T-helper 2 cell treated with Interferon-gamma antibody and Interleukin-4, amounts not matched to agents 100 ng/mL and 5 ng/mL, for 36 hours (primary cell): ENCODE data around the gene SPANXD. TPM values are rescaled to one million over a fixed set of nuclear protein-coding genes. Genes with fewer than 3 reads are reported as not detected.
"Not testable (repeated sequence)": the region's sequence is repeated elsewhere in the genome, so short reads cannot be mapped to it uniquely, and the experiment has no call there.

Experiments
- intact Hi-C: fragments of 100-400 bp; cut with micrococcal nuclease; formaldehyde crosslinking; loops from one replicate; pipeline ENCODE4 v1.15.1; 2023
- total RNA-seq: library from RNA; stranded (reverse); gene quantifications from 2 replicates; pipeline ENCODE4 v1.2.3, GENCODE V29; 2022

SPANXD gene, protein sequence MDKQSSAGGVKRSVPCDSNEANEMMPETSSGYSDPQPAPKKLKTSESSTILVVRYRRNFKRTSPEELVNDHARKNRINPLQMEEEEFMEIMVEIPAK
- total RNA-seq, result not detected in 2 replicates

DNA sequence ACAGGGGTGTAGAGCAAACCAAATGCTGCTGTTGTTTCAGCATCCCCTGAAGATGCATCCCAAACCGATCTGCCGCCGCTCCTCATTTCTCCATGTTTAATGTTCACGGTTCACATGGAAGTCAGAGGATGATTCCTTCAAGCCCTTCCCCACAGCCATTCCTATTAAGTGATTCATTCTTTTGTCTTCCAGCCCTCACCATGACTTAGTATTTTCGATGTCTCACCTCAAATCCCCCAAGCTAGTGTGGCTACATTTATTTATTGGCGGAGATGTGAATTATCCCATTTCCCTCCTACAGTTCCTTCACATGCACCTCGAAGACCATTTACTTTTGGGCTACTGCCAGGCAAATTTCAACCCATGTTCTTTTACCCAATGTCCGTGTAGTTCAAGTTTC, at the start of gene SPANXD:
Gene SPANXD, minus strand, starts transcription at position 101 of the 400 bp plus-strand sequence. CDS start 334 bp downstream, outside the sequence.
- intact Hi-C loops, result not testable (repeated sequence)

DNA sequence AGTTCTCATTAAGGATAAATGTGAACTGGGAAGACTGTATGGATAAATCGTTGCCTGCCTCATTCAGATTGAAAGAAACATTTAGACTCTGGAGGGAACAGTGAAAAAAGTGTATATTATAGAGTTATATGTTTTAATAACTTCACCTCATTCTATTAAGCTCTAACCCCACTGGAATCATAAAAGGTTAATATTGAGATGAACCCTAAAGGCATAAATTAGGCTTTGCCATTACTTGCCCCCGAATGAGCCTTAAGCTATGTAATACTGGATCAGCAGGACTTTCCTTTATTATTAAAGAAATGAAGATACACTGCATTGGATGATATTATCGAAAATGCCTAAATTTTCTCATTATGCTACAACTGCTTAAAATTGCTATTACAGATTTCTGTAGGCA, 44.1 kb upstream of the SPANXD start:
- intact Hi-C loops, result no loop called here

DNA sequence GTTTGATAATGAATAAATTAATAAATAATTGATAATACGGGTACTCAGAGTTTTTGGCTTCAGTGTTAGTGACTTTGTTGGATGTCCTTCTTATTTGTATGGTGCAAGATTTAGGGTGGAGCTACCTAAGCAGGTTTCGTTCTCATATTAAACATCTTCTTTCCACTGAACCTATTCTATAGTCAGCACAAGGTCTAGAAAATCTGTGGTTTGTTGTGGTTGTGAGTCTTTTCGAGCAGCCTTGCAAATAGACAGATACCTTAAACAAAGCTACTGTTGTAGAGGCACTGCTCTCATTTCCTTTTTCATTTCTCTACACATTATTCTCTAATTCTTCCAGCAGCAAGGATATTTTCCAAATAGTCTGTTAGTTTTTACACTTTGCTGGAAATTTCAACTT, 38.1 kb upstream of the SPANXD start:
- intact Hi-C loops, result no loop called here

DNA sequence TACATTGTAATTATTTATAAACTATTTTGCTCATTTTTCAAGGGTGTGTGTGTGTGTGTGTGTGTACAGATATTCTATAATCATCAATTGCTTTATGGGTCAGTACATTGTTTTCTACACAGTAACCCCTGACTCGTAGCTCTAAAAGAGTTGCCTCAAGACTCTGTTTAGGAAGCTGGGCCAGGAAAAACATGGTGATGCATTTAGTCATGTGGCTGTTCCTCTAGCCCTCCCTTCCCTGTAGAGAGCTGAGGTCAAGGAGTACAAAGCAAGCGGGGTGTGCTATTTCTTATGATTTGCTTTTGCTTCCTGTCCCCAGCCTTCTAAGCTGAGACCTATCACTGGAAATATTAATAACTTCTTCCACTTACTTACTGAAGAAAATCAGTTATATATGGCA, 34.8 kb upstream of the SPANXD start:
- intact Hi-C loops, result no loop called here

DNA sequence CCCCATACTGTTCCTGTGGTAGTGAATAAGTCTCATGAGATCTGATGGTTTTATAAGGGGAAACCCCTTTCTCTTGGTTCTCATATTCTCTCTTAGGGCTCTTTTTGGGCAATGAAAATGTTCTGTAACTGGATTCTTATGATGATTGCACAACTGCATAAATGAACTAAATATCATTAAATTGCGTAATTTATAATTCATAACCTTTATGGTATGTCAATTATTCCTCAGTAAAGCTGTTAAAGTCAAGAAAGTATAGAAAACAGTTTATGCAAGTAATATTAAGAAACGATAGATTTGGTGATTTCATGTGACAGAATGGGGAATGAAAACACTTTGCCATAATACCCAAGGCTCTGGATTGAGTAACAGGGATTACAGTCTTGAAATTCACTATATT, 33.5 kb upstream of the SPANXD start:
- intact Hi-C loops, result no loop called here

DNA sequence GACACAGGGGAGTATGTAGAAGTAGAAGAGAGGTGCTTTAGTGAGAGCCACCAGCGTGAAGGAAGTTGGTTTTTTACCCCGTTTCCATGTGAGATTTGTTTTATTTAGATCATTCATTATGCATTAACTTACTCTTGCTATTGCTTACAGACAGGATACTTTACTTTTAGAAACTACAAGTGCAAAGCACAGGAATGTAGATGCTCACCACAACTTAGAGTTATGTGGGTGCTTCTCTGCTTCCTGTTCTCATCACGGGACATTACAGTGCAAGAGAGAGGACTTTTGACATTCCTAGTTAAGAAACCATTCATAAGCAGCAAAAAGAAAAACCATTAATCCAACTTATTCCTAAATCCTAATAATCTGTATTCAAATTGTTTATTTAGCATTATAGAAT, 25.6 kb upstream of the SPANXD start:
- intact Hi-C loops, result no loop called here

DNA sequence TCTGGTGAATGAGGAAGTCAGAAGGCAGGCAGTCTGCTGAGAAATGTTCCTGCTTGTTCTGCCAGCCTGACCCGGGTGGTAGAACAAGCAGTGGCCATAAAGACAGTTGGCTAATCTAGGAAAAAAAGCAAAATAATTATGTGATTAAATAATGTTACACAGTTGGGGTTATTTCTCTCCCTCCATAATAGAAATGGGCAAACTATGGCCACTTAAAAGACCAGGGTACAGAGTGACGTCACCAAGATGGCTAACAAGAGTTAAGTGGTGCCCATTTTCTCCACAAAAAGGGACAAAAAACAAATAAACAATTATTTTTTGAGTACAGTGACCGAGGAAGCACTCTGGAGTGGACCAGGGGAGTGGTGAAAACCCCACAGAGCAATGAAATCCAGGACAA, 16.1 kb upstream of the SPANXD start:
- intact Hi-C loops, result no loop called here

DNA sequence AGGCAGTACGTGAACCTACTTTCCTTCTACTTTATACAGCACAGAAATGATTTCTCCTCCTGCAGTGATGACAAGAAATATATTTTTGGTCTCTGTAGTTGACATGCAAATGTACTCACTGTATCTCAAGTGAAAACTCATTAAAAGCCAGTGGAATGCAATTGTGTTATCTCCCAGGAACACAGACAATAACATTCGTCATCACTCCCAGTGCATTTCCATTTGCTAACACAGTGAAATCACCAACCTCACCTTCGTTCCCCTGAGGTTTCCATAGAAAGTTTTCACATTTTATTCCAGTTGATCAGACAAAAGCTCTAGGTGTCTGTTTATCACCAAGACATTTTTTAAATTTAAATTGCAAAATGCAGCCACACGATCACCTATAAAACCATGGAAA, 2.5 kb upstream of the SPANXD start:
- intact Hi-C loops, result no loop called here

DNA sequence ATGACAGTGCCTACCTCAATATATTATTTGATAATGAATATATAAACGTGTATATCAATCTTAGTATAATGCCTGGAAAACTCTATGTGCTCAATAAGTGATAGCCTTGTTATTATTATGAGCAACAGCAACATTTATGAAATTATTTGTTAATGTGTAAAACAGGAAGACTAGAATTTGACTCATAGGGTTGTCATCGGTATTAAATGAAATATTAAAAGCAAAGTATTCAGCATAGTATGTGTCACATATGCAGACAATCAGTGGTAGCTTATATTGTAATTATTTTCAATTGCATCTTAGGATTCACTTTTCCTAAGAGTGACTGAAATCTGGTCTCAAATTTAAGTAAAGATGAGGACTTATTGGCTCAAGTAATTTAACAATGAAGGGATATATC, 24.6 kb downstream of the SPANXD start:
- intact Hi-C loops, result no loop called here

DNA sequence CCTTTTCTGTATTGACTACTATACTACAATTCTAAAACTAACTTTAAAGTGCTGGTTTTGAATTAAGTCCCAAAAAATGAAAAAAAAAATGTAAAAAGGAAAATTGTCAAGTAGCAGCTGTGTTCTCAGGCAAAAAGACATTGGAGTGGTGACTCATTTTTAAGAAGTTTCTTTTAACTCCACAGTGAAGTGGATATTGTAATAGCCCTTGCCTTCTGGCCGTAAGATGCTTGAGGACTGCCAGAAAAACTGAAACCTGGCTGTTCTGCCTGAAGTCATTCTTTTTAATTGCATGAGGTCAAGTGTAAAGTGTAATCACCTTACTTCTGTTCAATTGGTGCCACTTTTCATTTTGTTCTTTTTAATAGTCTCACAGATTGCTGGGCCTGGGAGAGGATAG, 28.9 kb downstream of the SPANXD start:
- intact Hi-C loops, result no loop called here

DNA sequence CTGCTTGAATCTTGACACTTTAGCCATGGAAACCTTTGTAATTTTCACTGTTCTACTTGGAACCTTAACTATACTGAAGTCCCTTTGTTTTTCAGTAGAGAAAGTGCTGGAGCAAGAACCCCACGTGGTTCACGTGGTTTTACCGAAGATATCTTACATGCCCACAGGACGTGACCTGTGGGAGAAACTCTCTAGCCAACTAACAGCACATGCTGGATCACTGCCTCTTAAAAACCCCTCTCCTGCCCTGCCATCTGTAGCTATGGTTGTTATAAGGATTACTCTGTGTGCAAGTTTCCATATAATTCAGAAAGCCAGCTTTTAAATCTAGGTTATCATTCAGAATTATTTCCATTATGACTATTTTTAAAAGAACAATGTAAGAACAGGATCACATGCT, 30.2 kb downstream of the SPANXD start:
- intact Hi-C loops, result no loop called here

DNA sequence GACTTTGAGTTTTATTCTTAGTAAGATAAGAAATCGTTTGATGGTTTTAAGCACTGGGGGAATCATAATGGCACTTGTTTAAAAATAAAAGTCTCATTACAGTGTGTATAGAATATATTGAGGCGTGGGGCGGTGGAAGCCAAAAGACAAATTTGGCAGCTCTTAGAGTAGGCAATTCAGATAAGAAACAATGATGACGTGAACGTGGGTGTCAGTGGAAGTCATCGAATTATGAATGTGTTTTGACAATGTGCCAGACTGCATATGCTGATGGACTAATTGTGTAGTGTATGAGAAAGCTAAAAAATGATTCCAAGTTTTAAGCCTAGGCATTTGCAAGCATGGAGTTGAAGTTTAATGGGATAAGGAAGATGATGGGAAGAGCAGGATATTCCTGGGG, 35.8 kb downstream of the SPANXD start:
- intact Hi-C loops, result no loop called here

DNA sequence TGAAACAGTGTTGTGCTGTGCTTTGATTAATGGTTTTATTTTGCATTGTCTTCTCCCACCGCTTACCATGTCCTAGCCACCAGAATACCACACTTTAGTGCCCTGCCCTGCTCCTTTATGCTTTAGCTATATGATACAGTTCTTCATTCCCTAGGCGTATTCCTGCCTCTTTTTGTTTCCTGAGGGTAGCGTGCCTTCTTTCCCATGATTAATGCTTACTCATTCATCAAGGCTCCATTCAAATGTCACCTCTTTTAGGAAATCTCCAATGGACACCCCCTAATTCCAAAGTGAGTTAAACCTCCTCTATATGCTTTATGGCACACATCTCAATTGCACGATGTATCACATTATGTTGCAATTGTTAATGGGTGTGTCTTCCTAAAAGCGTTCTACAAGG, 46.3 kb downstream of the SPANXD start:
- intact Hi-C loops, result no loop called here

Other genes with a start within 250 kb of the SPANXD start
- gene SPANXA1, start 114.0 kb downstream of the SPANXD start, total RNA-seq, result not detected in 2 replicates
- not detected in 2 replicates for gene SPANXA2, start 109.0 kb downstream of the SPANXD start, total RNA-seq
- gene MAGEC3, start 139.6 kb upstream of the SPANXD start, total RNA-seq, result not detected in 2 replicates
- not detected in 2 replicates for gene MAGEC1, start 205.2 kb upstream of the SPANXD start, total RNA-seq